DMS114 treated with DMSO at 0.1 percent for 48 hours (cell line): Measurements from ENCODE around the gene MVB12B.

ENCODE experiments used
- DNase-seq: peaks from one replicate; lab custom pipeline; 2025; ENCODE audit not compliant: unreplicated experiment; lab: John Stamatoyannopoulos, UW

MVB12B gene

DNA sequence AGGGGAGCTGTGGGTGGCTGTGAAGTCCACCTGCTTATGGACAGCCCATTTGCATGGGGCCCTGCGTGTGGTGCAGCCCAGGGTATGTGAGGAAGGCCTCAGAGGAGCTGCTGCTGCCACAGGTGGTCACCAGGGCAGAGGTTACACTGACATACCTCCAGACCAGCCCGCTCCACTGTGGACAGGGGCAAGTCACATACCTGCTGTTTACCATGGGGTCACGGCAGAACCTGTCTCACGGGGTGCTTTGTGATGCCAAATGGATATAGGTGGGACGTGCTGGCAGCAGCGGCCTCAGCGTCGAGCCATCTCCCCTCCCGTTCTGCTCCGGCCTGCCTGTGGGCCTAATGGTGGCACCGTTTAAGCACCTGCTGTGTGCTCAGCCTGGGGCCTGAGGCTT, 159.6 kb downstream of the MVB12B start:
- DNase-seq, result no peak

DNA sequence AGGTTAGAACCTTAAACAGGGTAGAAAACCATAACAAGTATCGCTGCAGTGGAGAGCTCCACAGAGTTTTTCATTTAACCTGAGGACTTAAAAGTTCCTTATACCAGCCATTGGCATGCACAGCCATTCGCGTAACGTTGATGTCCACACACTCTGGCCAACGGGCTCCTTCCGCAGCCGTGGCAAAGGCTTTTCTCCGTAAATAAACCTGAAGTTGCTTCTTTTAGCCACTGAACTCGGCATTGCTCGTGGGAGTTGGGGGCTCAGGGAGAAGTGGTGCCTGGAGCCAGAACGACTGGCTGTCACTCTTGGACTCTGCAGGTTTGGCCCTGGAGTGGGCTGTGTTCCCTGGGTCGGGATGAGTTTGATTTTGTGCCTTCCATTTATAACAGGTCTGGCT, 161.2 kb downstream of the MVB12B start:
- no peak for DNase-seq

- DNase-seq, result no peak
Measured at GRCh38 chr9:126488310-126488709, 161.7 kb downstream of the MVB12B start.

GRCh38 chr9:126488881-126489404, 162.3 kb downstream of the MVB12B start:
- no peak for DNase-seq

GRCh38 chr9:126489581-126490213, 163.1 kb downstream of the MVB12B start:
- no peak for DNase-seq

DNA sequence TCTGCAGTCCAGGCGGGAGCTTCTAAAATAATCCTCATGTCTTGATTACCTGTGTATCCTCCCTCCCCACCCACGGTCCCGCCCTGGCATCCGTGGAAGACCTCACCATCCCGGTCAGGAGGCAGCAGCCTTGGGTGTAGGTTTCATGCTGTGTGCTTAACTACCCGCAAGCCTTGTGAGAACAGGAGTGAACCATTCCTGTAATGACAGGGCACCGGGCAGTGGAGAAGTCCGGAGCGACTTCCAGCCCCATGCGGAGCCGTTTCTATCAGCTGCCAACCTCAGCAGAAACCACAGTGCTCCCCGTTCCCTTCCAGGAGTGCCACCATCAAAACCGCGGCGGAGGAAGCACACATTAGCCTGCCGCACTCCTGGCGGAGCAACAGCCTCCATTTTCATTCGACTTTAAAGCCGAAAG, 163.6 kb downstream of the MVB12B start:
- DNase-seq, result no peak

DNA sequence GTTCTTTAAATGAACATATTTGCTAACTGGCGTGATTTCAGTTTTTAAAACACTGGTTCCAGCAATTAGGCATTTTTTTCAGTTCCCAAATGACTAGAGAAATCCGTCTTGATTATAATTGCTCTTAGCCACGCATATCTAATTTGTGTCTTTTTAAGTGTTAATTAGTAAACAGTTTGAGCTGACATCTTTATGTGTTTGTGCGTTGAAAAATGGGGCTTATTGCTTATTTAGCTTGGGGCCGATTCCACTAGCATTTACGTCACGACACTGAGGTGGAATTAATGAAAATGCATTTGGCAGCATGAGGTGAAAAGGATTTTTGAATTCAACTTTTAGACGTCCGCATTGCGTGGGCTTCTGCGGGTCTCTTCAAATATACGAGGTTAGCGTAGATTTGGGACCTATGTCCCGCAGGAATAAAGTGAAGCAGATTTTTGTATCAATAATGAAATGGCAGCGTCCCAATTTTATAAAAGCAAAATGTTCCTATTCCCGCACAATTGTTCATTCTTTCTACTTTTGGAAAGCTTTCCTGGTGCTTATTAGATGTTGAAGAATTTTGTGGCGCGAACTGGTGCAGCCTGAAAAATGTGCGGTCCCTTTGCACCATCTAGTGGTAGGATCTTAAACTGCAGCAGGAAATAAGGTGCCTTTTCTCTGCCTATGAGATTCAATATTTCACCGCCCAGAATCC, 164.4 kb downstream of the MVB12B start:
- peak; percentile 10 for DNase-seq

DNA sequence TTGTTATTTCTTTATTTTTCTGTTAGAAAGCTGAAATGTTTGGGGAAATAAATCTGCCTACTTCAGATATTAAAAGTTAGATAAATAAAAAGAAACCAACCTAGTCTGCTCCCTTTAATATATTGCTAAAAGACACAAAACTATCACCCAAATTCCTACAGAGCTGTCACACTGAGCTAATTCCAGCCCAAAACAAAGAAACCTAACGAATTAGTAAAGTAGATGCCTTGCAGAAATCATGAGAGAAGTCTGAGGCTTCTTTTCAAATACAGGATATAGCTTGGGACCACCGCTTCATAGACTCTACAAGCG, 164.9 kb downstream of the MVB12B start:
- DNase-seq, result no peak

DNA sequence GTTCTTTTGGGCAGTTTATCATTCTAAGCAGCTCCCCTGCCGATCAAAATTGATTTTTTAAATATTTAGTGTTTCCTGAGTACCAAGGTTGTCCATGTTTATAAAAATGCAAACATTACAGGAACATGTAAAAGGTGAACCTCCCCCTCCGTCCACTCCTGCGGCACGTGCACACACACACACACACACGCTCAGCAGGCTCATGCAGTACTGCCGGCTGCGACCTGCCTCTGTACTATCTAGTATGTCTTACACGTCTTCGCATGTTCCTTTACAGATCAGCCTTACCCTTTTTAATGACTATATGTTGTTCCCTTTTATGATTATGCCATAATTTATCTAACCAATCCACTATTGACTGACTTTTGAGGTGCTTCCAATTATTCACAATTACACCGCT, 165.3 kb downstream of the MVB12B start:
- DNase-seq, result no peak

GRCh38 chr9:126494264-126494663, 167.6 kb downstream of the MVB12B start:
- no peak for DNase-seq

GRCh38 chr9:126494746-126495145, 168.1 kb downstream of the MVB12B start:
- DNase-seq, result no peak

DNA sequence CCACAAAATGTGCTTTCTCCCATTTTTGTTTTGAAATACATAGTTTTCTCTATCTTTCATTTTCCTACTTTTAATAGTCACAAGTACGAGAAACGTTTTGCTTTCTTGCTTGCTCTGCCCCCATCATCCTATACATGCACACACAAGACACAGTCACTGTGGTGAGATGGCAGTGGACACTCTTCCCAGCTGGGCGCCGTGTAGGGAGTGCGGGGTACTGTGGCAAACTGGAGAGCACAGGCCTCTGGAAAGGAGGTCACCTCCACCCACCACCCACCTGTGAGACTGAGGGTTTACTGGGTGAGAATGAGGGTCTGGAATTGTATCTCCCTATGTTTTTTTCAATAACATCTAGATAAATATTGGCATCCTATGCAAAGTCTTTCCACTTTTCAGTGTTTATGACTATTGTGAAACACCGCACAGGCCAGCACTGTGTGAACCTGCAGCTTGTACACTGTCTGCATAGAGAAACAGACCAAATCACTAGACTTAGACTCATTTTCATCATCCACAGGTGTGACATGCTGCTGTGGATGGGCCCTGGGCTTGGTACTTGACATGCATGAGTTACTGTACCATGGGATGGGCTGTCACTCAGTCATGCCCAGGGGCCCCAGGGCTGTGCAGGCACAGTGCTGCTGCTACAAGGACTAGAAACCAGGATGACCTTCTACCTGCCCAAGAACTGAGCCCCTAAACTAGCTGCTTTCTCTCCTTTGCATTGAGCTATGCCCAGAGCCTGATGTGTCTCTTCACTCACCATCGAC, 169.0 kb downstream of the MVB12B start:
- DNase-seq, result no peak

GRCh38 chr9:126496181-126496576, 169.6 kb downstream of the MVB12B start:
- no peak for DNase-seq

GRCh38 chr9:126496781-126497659, 170.4 kb downstream of the MVB12B start:
- no peak for DNase-seq

DNA sequence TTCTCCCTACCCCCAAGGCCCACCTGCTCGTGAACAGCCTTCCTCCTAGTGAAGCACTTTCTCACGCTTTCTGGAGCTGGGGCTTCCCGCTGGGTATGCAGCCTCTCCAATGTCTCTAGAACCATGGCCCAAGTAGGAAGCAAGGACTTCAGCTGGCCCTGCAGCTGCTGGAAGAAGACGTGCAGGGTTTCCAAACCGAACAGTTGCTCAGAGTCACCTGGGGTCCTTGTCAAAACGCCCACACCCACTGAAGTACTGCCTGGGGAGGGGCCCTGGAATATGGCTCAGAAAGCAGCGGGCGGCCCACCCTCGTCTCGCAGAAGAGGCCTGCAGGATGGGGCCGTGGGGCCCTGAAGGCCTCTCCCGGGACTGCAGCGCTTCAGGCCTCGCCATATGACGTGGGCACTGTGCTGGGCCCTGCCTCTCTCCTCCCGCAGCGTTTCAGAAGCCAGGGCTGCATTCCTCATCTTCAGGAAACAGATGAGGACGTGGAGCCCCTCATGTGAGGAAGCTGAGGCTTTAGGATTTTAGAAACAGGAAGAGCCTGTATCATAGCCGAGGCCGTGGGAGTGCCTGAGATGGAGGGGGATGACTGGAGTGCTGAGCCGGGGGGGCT, 171.1 kb downstream of the MVB12B start:
- no peak for DNase-seq

- DNase-seq, result no peak
Measured at GRCh38 chr9:126498331-126498730, 171.7 kb downstream of the MVB12B start.

DNA sequence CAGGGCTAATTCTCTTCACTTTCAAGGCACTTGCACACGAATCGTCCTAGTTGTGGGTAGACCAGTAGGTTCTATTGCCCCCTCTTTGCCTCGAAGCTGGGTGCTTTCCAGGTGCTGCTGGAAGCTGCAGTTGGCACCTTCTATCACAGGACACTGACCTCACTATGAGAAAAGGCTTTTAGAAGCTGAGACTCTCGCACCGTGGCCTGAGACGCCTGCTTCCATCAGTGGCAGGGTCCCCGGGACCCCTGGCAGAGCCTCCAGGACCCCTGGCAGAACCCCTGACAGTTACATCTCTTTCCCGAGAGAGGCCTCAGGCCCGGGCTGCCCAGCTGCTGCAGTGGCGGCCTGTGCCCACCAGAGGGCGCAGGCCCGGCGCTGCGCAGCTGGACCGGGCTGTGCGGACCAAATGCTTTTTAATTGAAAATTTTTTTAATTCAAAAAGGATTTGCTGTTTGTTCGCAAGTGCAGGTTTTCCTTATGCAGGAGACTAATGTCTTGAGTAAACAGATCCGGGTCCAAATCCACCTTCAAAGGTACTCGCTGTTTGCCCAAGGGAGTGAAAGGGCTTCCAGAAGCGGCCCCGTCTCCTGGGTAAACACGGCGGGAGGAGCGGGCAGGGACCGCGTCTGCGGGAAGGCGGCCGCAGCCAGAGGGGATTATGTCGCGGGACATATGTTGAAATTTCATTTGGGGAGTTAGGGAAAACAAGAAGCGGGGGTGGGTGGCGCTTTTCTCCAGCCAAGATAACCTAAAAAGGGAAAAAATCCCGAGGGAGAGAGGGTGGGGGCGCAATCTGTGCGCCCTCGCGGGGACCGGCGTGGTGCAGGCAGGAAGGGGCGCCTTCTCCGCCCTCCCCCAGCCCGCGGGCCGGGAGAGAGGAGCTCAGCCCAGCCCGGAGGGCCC, 172.6 kb downstream of the MVB12B start:
- peak; percentile 52 for DNase-seq

GRCh38 chr9:126499911-126500599, 173.4 kb downstream of the MVB12B start:
- DNase-seq, result no peak
